Measurements from ENCODE around the gene RSPH1.

DNA sequence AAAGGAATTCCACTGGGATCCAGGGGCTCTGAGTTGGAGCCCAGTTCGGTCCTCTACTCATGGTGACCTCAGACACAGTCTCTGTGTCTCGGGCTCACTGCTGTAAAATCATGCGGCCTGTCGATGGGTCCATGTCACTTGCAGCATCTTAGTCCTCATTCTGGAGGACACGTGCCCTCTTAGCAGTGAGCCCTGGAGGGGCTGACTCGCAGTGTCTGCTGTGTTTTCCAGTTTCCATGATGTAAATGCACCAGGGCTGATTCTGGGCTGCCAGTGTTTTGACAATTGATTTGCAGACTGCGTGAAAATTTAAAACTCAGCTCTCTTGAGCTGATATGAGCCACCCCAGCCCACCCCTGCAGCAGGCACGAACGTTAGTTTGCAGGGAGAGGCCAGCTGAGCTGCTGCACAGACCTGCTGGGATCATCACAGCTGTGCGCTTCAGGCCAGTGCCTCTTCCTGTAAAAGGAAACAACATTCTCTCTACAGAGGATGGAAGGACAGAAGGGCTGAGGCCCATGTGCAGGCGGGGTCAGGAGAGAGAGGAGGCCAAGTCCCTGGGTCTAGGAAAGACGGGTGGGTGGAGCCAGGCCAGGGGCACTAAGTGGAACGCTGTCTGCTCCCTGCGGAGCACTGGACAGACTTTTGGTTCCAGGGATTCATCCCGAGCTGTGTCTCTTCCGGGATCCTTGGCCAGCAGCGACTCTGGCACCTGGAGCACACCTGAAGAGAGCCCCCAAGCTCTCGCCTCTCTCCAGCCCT is 42.6 kb downstream of the RSPH1 start:
- TF ChIP-seq, protein P1, sequence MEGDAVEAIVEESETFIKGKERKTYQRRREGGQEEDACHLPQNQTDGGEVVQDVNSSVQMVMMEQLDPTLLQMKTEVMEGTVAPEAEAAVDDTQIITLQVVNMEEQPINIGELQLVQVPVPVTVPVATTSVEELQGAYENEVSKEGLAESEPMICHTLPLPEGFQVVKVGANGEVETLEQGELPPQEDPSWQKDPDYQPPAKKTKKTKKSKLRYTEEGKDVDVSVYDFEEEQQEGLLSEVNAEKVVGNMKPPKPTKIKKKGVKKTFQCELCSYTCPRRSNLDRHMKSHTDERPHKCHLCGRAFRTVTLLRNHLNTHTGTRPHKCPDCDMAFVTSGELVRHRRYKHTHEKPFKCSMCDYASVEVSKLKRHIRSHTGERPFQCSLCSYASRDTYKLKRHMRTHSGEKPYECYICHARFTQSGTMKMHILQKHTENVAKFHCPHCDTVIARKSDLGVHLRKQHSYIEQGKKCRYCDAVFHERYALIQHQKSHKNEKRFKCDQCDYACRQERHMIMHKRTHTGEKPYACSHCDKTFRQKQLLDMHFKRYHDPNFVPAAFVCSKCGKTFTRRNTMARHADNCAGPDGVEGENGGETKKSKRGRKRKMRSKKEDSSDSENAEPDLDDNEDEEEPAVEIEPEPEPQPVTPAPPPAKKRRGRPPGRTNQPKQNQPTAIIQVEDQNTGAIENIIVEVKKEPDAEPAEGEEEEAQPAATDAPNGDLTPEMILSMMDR (IDR thresholded peaks at IDR 0.05; ENCODE audit: borderline replicate concordance, extremely low read depth, low read length, poor library complexity, severe bottlenecking), result no peak
- TF ChIP-seq EZH2 (IDR thresholded peaks at IDR 0.05; ENCODE audit: borderline replicate concordance, low read depth, low read length, severe bottlenecking), result no peak
